ENCODE data around the gene USH1C.

The USH1C gene

GRCh38 chr11:17578296-17578695, 34.1 kb upstream of the USH1C start:
- H3K36me3 ChIP-seq (ENCODE audit: insufficient read depth) = no peaks in the 10 kb centered on the region
- H3K79me2 ChIP-seq (ENCODE audit: insufficient read depth, low read depth) = no peaks in the 10 kb centered on the region
- H2AFZ ChIP-seq (ENCODE audit: low read depth) = no peak overlapping the region
- H3K4me2 ChIP-seq = no peak overlapping the region
- TF ChIP-seq, protein P1, sequence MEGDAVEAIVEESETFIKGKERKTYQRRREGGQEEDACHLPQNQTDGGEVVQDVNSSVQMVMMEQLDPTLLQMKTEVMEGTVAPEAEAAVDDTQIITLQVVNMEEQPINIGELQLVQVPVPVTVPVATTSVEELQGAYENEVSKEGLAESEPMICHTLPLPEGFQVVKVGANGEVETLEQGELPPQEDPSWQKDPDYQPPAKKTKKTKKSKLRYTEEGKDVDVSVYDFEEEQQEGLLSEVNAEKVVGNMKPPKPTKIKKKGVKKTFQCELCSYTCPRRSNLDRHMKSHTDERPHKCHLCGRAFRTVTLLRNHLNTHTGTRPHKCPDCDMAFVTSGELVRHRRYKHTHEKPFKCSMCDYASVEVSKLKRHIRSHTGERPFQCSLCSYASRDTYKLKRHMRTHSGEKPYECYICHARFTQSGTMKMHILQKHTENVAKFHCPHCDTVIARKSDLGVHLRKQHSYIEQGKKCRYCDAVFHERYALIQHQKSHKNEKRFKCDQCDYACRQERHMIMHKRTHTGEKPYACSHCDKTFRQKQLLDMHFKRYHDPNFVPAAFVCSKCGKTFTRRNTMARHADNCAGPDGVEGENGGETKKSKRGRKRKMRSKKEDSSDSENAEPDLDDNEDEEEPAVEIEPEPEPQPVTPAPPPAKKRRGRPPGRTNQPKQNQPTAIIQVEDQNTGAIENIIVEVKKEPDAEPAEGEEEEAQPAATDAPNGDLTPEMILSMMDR (conservative IDR thresholded peaks at IDR 0.05; ENCODE audit: low read depth, low read length) = no peak
- no peak overlapping the region for H3K27ac ChIP-seq
- no peaks in the 10 kb centered on the region for H3K4me1 ChIP-seq (ENCODE audit: low read depth, poor library complexity, severe bottlenecking)
- no peaks in the 10 kb centered on the region for H4K20me1 ChIP-seq (ENCODE audit: insufficient read depth)
- H3K27me3 ChIP-seq (ENCODE audit: insufficient read depth, low read depth) = no peaks in the 10 kb centered on the region
- H3K9ac ChIP-seq = no peak overlapping the region
- H3K4me3 ChIP-seq (IDR thresholded peaks at IDR 0.05; ENCODE audit: insufficient read depth, low read depth, low read length) = no peak overlapping the region

GRCh38 chr11:17575431-17576425, 31.5 kb upstream of the USH1C start:
- Histone ChIP-seq H3K27ac (no peak overlapping the region), H3K4me3 (IDR thresholded peaks at IDR 0.05; ENCODE audit: insufficient read depth, low read depth, low read length) (no peak overlapping the region), H3K79me2 (ENCODE audit: insufficient read depth, low read depth) (no peaks in the 10 kb centered on the region), H3K4me2 (no peak overlapping the region), H3K27me3 (ENCODE audit: insufficient read depth, low read depth) (no peaks in the 10 kb centered on the region), H3K36me3 (ENCODE audit: insufficient read depth) (no peaks in the 10 kb centered on the region), H4K20me1 (ENCODE audit: insufficient read depth) (no peaks in the 10 kb centered on the region), H3K4me1 (ENCODE audit: low read depth, poor library complexity, severe bottlenecking) (no peaks in the 10 kb centered on the region), H2AFZ (ENCODE audit: low read depth) (no peak overlapping the region), H3K9ac (no peak overlapping the region)
- TF ChIP-seq, protein P1 (conservative IDR thresholded peaks at IDR 0.05; ENCODE audit: low read depth, low read length) = no peak

- TF ChIP-seq, protein P1 (conservative IDR thresholded peaks at IDR 0.05; ENCODE audit: low read depth, low read length) = no peak
- no peaks in the 10 kb centered on the region for H3K79me2 ChIP-seq (ENCODE audit: insufficient read depth, low read depth)
- no peaks in the 10 kb centered on the region for H3K4me1 ChIP-seq (ENCODE audit: low read depth, poor library complexity, severe bottlenecking)
- H3K27me3 ChIP-seq (ENCODE audit: insufficient read depth, low read depth) = no peaks in the 10 kb centered on the region
- H3K27ac ChIP-seq = no peak overlapping the region
- no peak overlapping the region for H3K4me3 ChIP-seq (IDR thresholded peaks at IDR 0.05; ENCODE audit: insufficient read depth, low read depth, low read length)
- H2AFZ ChIP-seq (ENCODE audit: low read depth) = no peak overlapping the region
- H3K9ac ChIP-seq = no peak overlapping the region
- no peaks in the 10 kb centered on the region for H3K36me3 ChIP-seq (ENCODE audit: insufficient read depth)
- no peaks in the 10 kb centered on the region for H4K20me1 ChIP-seq (ENCODE audit: insufficient read depth)
- H3K4me2 ChIP-seq = no peak overlapping the region
These were observed 30.2 kb upstream of the USH1C start for GRCh38 chr11:17574141-17575091.

- Histone ChIP-seq H3K9ac (no peak overlapping the region), H3K4me2 (no peak overlapping the region), H2AFZ (ENCODE audit: low read depth) (no peak overlapping the region), H4K20me1 (ENCODE audit: insufficient read depth) (no peaks in the 10 kb centered on the region), H3K4me1 (ENCODE audit: low read depth, poor library complexity, severe bottlenecking) (no peaks in the 10 kb centered on the region), H3K36me3 (ENCODE audit: insufficient read depth) (no peaks in the 10 kb centered on the region), H3K4me3 (IDR thresholded peaks at IDR 0.05; ENCODE audit: insufficient read depth, low read depth, low read length) (no peak overlapping the region), H3K79me2 (ENCODE audit: insufficient read depth, low read depth) (no peaks in the 10 kb centered on the region), H3K27ac (no peak overlapping the region), H3K27me3 (ENCODE audit: insufficient read depth, low read depth) (no peaks in the 10 kb centered on the region)
- TF ChIP-seq, protein P1 (conservative IDR thresholded peaks at IDR 0.05; ENCODE audit: low read depth, low read length) = no peak
These were observed 29.3 kb upstream of the USH1C start for GRCh38 chr11:17573526-17573925.

All from KMS-11 (cell line).